SK-N-SH treated with all-trans-retinoic acid at 6 μM for 48 hours (cell line): ENCODE data around the gene SKAP2.

ENCODE experiments used
- ATAC-seq: fragments of 200-7000 bp; cut with Tn5 transposase; 3 replicates; pipeline ENCODE4 v1.9.1; 2020; ENCODE audit warnings: mild to moderate bottlenecking, moderate library complexity
- ARNTL ChIP-seq: fragments of 450-650 bp; formaldehyde crosslinking; IDR thresholded peaks from 2 replicates; pipeline ENCODE4 v1.5.0; 2020; ENCODE audit warnings: low read depth, mild to moderate bottlenecking, moderate library complexity, borderline replicate concordance
- BACH2 ChIP-seq: fragments of 250-450 bp; sonication (Bioruptor Pico); IDR thresholded peaks from 2 replicates; pipeline ENCODE4 v1.9.0; 2021; ENCODE audit warnings: mild to moderate bottlenecking, borderline replicate concordance
- CSDC2 ChIP-seq: fragments of 250-450 bp; sonication (Bioruptor Pico); IDR thresholded peaks from 2 replicates; pipeline ENCODE4 v1.5.0; 2020; ENCODE audit warnings: mild to moderate bottlenecking, moderate library complexity
- ESRRG ChIP-seq: fragments of 250-450 bp; sonication (Bioruptor Pico); IDR thresholded peaks from 2 replicates; pipeline ENCODE4 v1.6.1; 2021; ENCODE audit warnings: mild to moderate bottlenecking
- GLIS3 ChIP-seq: fragments of 250-450 bp; sonication (Bioruptor Pico); IDR thresholded peaks from 2 replicates; pipeline ENCODE4 v1.5.0; 2020; ENCODE audit warnings: mild to moderate bottlenecking, moderate library complexity
- ISL1 ChIP-seq: fragments of 250-450 bp; sonication (Bioruptor Pico); IDR thresholded peaks from 2 replicates; pipeline ENCODE4 v2.1.2; 2022; ENCODE audit warnings: mild to moderate bottlenecking, moderate library complexity
- OSR1 ChIP-seq: fragments of 250-450 bp; sonication (Bioruptor Pico); IDR thresholded peaks from 2 replicates; pipeline ENCODE4 v1.8.0; 2022; ENCODE audit warnings: moderate library complexity, mild to moderate bottlenecking, inconsistent platforms
- PPARA ChIP-seq: fragments of 250-450 bp; sonication (Bioruptor Pico); IDR thresholded peaks from 2 replicates; pipeline ENCODE4 v1.5.0; 2020; ENCODE audit warnings: mild to moderate bottlenecking, borderline replicate concordance
- RARB ChIP-seq: fragments of 250-450 bp; sonication (Bioruptor Pico); IDR thresholded peaks from 2 replicates; pipeline ENCODE4 v1.8.0; 2021; ENCODE audit warnings: mild to moderate bottlenecking, moderate library complexity
- SNAI2 ChIP-seq: fragments of 250-450 bp; sonication (Bioruptor Pico); IDR thresholded peaks from 2 replicates; pipeline ENCODE4 v1.5.0; 2020; ENCODE audit warnings: mild to moderate bottlenecking, moderate library complexity
- TCF4 ChIP-seq: fragments of 250-450 bp; sonication (Bioruptor Pico); IDR thresholded peaks from 2 replicates; pipeline ENCODE4 v1.8.0; 2021; ENCODE audit warnings: mild to moderate bottlenecking, moderate library complexity, borderline replicate concordance
- TOX ChIP-seq: fragments of 250-450 bp; sonication (Bioruptor Pico); IDR thresholded peaks from 2 replicates; pipeline ENCODE4 v1.8.0; 2021; ENCODE audit warnings: mild to moderate bottlenecking, moderate library complexity, borderline replicate concordance
- ZC3H10 ChIP-seq: fragments of 250-450 bp; sonication (Bioruptor Pico); IDR thresholded peaks from 2 replicates; pipeline ENCODE4 v1.5.1; 2021; ENCODE audit warnings: mild to moderate bottlenecking, moderate library complexity
- ZFP3 ChIP-seq: fragments of 250-450 bp; sonication (Bioruptor Pico); IDR thresholded peaks from 2 replicates; pipeline ENCODE4 v1.5.0; 2020; ENCODE audit warnings: mild to moderate bottlenecking, moderate library complexity
- ZFP30 ChIP-seq: fragments of 450-650 bp; formaldehyde crosslinking; IDR thresholded peaks from 2 replicates; pipeline ENCODE4 v1.5.0; 2022; ENCODE audit warnings: mild to moderate bottlenecking, moderate library complexity
- ZNF565 ChIP-seq: fragments of 450-650 bp; formaldehyde crosslinking; conservative IDR thresholded peaks from 2 replicates; pipeline ENCODE4 v1.5.0; 2020; ENCODE audit warnings: low read depth, mild to moderate bottlenecking, moderate library complexity
- ZNF70 ChIP-seq: fragments of 450-650 bp; formaldehyde crosslinking; IDR thresholded peaks from 2 replicates; pipeline ENCODE4 v1.5.0; 2020; ENCODE audit warnings: mild to moderate bottlenecking, moderate library complexity
- ZNF8 ChIP-seq: fragments of 450-650 bp; formaldehyde crosslinking; IDR thresholded peaks from 2 replicates; pipeline ENCODE4 v1.5.0; 2020; ENCODE audit warnings: mild to moderate bottlenecking, moderate library complexity
- TF ChIP-seq, protein P1 (sequence below): fragments of 250-450 bp; sonication (Bioruptor Pico); IDR thresholded peaks from 2 replicates; pipeline ENCODE4 v1.5.1; 2020; ENCODE audit warnings: low read depth, mild to moderate bottlenecking, moderate library complexity
- TF ChIP-seq, protein P2 (sequence below): fragments of 250-450 bp; sonication (Bioruptor Pico); IDR thresholded peaks from 2 replicates; pipeline ENCODE4 v1.5.1; 2021; ENCODE audit warnings: mild to moderate bottlenecking, moderate library complexity
- TF ChIP-seq, protein P3 (sequence below): fragments of 250-450 bp; sonication (Bioruptor Pico); IDR thresholded peaks from 2 replicates; pipeline ENCODE4 v1.8.0; 2021; ENCODE audit warnings: low read depth, mild to moderate bottlenecking, moderate library complexity, borderline replicate concordance
- TF ChIP-seq, protein P4 (sequence below): fragments of 250-450 bp; sonication (Bioruptor Pico); IDR thresholded peaks from 2 replicates; pipeline ENCODE4 v1.8.0; 2020; ENCODE audit warnings: mild to moderate bottlenecking, moderate library complexity, borderline replicate concordance

Gene SKAP2

DNA sequence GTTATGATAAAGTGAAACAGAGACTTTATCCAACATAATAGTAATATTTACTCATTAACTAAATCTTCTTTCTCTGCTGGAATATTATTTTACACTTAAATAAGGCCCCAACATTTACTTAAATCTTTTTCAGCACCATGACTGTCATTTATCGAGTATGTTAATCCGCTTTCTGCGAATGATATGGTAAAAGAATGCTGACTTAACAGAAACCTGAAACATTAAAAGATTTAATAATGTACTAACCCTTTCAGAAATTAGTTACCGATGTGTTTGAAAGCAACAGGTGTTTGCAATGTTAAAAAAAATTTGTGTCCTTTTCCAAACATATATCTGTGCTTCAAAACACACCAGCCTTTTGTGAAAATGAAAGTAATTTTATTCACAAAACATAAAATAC lies 190.5 kb downstream of the SKAP2 start:
- ATAC-seq: no peak
- no peak for TF ChIP-seq ZNF565 (CRISPR knock-in tag)
- TF ChIP-seq ZFP3: no peak
- TF ChIP-seq BACH2 (CRISPR knock-in tag): no peak

DNA sequence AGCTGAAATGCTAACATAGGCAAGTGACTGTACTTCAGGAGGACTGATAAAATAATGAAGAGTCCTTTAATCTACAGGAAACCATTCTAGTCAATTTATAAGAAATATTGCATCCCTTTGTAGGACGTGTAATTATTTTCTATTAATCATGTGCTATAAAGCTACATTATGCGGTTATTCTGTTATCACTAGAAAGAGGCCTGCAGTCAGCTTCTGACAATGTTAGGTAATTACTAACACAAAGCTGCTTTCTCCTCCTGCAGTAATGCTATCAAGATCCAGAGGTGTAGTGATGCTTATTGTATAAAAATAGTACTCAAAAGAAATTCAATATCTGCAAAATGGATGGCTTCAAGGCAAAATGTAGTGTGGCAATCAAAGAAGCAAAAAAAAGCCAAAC lies 191.1 kb downstream of the SKAP2 start:
- TF ChIP-seq, protein P1, sequence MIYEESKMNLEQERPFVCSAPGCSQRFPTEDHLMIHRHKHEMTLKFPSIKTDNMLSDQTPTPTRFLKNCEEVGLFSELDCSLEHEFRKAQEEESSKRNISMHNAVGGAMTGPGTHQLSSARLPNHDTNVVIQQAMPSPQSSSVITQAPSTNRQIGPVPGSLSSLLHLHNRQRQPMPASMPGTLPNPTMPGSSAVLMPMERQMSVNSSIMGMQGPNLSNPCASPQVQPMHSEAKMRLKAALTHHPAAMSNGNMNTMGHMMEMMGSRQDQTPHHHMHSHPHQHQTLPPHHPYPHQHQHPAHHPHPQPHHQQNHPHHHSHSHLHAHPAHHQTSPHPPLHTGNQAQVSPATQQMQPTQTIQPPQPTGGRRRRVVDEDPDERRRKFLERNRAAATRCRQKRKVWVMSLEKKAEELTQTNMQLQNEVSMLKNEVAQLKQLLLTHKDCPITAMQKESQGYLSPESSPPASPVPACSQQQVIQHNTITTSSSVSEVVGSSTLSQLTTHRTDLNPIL: no peak
- TF ChIP-seq TCF4 (CRISPR knock-in tag): 0 out of 2 replicates have a peak, but pooled peaks have one; percentile 34
- ATAC-seq: no peak

DNA sequence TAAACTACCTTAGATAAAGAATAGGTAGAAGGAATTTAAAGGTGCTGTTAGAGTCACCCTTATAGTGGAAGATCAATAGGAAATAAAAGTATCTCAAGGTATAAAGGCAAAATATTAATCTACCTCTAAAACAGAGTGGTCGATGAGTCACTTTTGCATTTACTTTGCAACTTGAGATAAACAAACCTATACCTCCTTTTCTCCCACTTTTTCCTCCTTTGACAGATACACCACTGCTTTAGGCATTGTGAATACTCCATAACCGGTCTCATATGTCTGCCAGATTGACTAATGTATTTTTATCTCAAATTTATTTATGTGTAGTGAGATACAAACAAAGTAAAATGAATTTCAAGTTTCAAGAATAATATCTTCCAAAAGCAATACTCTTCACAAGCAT lies 193.5 kb downstream of the SKAP2 start:
- TF ChIP-seq SNAI2 (CRISPR knock-in tag): no peak
- TF ChIP-seq ISL1 (CRISPR knock-in tag): no peak
- TF ChIP-seq CSDC2 (CRISPR knock-in tag): no peak
- TF ChIP-seq, protein P1: no peak
- no peak for TF ChIP-seq RARB
- TF ChIP-seq GLIS3: no peak
- TF ChIP-seq, protein P2, sequence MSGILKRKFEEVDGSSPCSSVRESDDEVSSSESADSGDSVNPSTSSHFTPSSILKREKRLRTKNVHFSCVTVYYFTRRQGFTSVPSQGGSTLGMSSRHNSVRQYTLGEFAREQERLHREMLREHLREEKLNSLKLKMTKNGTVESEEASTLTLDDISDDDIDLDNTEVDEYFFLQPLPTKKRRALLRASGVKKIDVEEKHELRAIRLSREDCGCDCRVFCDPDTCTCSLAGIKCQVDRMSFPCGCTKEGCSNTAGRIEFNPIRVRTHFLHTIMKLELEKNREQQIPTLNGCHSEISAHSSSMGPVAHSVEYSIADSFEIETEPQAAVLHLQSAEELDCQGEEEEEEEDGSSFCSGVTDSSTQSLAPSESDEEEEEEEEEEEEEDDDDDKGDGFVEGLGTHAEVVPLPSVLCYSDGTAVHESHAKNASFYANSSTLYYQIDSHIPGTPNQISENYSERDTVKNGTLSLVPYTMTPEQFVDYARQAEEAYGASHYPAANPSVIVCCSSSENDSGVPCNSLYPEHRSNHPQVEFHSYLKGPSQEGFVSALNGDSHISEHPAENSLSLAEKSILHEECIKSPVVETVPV: no peak
- no peak for TF ChIP-seq PPARA
- no peak for TF ChIP-seq TOX (CRISPR knock-in tag)
- no peak for TF ChIP-seq OSR1 (CRISPR knock-in tag)
- ATAC-seq: no peak

DNA sequence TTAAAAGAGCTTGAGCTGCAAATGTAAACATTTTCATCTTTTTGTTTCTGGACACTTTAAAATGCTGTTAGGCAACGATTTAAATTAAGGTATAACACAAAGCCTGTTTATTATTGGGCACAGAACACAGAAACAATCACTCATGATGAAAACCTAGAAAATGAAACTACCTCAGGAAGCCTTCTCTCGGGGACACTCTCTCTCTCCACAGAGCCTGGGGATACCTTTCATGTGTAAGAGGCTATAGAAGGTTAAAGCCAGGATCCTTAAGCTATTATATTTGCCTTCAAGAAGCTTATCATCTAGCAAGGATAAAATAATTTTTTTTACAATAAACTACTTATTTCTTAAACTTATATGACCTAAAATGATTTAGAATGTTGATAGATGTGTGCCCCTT lies 194.1 kb downstream of the SKAP2 start:
- ATAC-seq: no peak
- TF ChIP-seq PPARA (no peak), ZFP3 (no peak), ESRRG (no peak), ZFP30 (CRISPR knock-in tag) (no peak), ZNF8 (CRISPR knock-in tag) (no peak), ZC3H10 (CRISPR knock-in tag) (no peak), ZNF70 (no peak), ARNTL (CRISPR knock-in tag) (no peak), GLIS3 (no peak), TCF4 (CRISPR knock-in tag) (no peak), TOX (CRISPR knock-in tag) (no peak), RARB (no peak), BACH2 (CRISPR knock-in tag) (no peak), CSDC2 (CRISPR knock-in tag) (no peak)
- TF ChIP-seq, protein P2: no peak
- TF ChIP-seq, protein P3, sequence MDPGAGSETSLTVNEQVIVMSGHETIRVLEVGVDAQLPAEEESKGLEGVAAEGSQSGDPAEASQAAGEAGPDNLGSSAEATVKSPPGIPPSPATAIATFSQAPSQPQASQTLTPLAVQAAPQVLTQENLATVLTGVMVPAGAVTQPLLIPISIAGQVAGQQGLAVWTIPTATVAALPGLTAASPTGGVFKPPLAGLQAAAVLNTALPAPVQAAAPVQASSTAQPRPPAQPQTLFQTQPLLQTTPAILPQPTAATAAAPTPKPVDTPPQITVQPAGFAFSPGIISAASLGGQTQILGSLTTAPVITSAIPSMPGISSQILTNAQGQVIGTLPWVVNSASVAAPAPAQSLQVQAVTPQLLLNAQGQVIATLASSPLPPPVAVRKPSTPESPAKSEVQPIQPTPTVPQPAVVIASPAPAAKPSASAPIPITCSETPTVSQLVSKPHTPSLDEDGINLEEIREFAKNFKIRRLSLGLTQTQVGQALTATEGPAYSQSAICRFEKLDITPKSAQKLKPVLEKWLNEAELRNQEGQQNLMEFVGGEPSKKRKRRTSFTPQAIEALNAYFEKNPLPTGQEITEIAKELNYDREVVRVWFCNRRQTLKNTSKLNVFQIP (CRISPR knock-in tag): no peak
- TF ChIP-seq, protein P4, sequence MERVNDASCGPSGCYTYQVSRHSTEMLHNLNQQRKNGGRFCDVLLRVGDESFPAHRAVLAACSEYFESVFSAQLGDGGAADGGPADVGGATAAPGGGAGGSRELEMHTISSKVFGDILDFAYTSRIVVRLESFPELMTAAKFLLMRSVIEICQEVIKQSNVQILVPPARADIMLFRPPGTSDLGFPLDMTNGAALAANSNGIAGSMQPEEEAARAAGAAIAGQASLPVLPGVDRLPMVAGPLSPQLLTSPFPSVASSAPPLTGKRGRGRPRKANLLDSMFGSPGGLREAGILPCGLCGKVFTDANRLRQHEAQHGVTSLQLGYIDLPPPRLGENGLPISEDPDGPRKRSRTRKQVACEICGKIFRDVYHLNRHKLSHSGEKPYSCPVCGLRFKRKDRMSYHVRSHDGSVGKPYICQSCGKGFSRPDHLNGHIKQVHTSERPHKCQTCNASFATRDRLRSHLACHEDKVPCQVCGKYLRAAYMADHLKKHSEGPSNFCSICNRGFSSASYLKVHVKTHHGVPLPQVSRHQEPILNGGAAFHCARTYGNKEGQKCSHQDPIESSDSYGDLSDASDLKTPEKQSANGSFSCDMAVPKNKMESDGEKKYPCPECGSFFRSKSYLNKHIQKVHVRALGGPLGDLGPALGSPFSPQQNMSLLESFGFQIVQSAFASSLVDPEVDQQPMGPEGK (CRISPR knock-in tag): no peak
- TF ChIP-seq, protein P1: no peak
